Measurements from ENCODE around the gene AGPS.
"Not testable (repeated sequence)": the region's sequence is repeated elsewhere in the genome, so short reads cannot be mapped to it uniquely, and the experiment has no call there.

The AGPS gene

DNA sequence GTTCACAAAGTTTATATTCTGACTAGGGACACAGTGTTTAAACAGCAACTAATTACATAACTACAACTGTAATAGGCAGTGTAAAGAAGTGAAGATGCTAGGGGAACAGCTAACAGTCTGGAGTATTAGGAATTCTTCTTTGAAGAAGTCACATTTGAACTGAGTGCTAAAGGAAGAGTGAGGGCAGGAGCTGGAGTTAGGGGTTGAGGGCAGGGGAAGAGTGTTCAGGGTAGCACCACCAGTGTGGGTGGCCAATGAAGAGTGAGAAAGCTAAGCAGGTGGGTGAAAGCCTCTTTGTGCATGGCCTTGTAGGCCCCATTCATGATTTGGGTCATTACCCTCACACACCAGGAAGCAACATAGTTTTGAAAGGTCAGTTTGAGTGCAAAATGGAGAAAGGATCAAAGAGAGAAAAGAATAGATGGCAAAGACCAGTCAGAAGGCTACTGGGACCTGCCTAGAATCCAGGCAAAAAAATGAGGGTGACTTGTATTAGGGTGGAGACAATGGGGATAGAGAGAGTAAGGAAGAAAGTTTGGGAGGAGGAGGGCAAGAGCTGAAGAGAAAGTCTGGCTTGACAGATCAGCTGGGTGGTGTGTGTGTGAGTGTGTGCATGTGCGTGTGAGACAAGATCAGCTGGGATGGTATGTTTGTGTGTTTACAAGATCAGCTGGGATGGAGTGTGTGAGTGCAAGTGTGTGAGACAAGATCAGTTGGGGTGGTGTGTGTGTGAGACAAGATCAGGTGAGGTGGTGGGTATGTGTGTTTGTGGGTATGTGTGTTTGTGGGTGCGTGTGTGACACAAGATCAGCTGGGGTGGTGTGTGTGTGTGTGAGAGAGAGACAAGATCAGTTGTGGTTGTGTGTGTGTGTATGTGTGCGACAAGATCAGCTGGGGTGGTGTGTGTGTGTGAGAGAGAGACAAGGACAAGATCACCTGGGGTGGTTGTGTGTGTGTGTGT lies 43.6 kb upstream of the AGPS start:
- TF ChIP-seq, protein P1, sequence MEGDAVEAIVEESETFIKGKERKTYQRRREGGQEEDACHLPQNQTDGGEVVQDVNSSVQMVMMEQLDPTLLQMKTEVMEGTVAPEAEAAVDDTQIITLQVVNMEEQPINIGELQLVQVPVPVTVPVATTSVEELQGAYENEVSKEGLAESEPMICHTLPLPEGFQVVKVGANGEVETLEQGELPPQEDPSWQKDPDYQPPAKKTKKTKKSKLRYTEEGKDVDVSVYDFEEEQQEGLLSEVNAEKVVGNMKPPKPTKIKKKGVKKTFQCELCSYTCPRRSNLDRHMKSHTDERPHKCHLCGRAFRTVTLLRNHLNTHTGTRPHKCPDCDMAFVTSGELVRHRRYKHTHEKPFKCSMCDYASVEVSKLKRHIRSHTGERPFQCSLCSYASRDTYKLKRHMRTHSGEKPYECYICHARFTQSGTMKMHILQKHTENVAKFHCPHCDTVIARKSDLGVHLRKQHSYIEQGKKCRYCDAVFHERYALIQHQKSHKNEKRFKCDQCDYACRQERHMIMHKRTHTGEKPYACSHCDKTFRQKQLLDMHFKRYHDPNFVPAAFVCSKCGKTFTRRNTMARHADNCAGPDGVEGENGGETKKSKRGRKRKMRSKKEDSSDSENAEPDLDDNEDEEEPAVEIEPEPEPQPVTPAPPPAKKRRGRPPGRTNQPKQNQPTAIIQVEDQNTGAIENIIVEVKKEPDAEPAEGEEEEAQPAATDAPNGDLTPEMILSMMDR (conservative IDR thresholded peaks at IDR 0.05) = no peak
- H3K27ac ChIP-seq = no peak overlapping the region

DNA sequence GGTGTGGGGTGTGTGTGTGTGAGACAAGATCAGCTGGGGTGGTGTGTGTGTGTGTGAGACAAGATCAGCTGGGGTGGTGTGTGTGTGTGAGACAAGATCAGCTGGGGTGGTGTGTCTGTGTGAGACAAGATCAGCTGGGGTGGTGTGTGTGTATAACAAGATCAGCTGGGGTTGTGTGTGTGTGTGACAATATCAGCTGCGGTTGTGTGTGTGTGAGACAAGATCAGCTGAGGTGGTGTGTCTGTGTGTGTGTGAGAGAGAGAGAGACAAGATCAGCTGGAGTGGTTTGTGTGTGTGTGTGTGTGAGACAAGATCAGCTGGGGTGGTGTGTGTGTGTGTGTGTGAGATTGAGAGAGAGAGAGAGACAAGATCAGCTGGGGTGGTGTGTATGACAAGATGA lies 41.9 kb upstream of the AGPS start:
- not testable (repeated sequence) for H3K27ac ChIP-seq

DNA sequence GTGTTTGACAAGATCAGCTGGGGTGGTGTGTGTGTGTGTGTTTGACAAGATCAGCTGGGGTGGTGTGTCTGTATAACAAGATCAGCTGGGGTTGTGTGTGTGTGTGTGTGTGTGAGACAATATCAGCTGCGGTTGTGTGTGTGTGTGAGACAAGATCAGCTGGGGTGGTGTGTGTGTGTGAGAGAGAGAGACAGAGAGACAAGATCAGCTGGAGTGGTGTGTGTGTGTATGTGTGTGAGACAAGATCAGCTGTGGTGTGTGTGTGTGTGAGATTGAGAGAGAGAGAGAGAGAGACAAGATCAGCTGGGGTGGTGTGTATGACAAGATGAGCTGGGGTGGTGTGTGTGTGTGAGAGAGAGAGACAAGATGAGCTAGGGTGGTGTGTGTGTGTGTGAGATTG lies 41.5 kb upstream of the AGPS start:
- not testable (repeated sequence) for H3K27ac ChIP-seq

DNA sequence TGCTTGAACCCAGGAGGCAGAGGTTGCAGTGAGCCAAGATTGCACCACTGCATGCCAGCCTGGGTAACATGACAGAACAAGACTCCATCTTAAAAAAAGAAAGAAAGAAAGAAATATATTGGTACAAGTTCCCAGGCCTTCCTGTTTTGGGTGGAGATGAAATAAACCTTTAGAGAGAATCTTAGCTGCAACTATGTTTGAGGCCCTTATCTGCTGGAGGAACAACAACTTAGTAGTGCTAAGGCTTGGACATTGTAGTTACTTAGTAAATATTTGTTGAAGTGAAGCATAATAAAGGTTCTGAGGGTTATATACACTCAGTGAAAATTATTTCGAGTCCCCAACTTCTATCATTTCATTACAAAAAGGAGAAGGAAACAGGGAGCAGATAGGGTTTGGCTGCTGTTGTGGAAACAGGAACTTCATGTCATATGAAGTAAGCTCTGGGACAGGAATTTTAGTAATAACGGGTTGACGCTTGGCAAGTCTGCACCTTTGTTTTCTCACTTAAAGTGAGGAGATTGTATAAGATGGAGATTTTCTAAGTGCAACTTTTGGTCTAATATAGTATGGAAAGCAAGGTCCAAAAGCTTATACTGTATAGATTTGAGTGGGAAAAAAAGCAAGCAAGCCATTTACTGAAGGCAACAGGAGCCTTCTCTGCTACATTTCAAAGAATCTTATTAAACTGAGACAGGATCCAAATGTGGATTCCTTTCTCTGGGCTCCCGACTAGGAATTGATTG lies 40.0 kb upstream of the AGPS start:
- no peak overlapping the region for H3K27ac ChIP-seq
- TF ChIP-seq, protein P1 (conservative IDR thresholded peaks at IDR 0.05) = no peak

DNA sequence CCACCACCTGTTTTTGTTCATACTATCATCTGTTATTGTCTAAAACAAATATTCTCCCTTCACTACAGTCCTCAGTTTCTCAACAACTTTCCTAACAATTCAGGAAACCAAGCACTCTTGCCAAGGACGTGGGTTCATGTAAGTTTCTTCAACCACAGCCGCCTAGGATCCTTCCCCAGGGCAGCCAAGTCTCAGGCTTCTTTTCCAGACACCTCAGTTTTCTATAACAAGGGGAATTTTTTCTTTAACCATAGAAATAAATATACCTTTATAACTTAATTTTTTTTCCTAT lies 39.4 kb upstream of the AGPS start:
- TF ChIP-seq, protein P1 (conservative IDR thresholded peaks at IDR 0.05) = no peak
- H3K27ac ChIP-seq = no peak overlapping the region

DNA sequence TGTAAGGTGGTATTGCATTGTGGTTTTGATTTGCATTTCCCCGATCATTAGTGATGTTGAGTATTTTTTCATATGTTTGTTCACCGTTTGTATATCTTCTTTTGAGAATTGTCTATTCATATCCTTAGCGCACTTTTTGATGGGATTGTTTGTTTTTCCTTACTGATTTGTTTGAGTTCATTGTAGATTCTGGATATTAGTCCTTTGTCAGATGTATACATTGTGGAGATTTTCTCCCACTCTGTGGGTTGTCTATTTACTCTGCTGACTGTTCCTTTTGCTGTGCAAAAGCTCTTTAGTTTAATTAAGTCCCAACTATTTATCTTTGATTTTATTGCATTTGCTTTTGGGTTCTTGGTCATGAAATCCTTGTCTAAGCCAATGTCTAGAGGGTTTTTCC lies 38.0 kb upstream of the AGPS start:
- H3K27ac ChIP-seq = not testable (repeated sequence)

DNA sequence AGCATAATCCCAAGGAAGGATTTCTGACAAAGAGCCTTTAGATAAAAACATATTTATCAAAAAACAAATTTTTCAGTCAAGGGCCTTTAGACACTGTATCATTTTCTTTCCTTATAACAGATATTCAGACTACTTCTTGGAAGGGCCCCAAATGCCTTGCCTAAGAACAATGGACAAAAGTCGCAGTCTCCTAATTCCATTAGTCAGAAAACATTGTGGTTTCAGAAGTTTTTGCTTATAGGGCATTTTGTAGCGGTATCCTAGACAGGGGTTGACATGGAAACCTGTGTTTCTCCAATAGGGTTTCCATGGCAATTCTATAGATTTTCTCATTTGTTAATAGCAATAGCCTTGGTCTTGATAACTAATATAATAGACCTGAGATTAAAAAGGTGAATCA lies 36.7 kb upstream of the AGPS start:
- TF ChIP-seq, protein P1 (conservative IDR thresholded peaks at IDR 0.05) = no peak
- H3K27ac ChIP-seq = no peak overlapping the region

DNA sequence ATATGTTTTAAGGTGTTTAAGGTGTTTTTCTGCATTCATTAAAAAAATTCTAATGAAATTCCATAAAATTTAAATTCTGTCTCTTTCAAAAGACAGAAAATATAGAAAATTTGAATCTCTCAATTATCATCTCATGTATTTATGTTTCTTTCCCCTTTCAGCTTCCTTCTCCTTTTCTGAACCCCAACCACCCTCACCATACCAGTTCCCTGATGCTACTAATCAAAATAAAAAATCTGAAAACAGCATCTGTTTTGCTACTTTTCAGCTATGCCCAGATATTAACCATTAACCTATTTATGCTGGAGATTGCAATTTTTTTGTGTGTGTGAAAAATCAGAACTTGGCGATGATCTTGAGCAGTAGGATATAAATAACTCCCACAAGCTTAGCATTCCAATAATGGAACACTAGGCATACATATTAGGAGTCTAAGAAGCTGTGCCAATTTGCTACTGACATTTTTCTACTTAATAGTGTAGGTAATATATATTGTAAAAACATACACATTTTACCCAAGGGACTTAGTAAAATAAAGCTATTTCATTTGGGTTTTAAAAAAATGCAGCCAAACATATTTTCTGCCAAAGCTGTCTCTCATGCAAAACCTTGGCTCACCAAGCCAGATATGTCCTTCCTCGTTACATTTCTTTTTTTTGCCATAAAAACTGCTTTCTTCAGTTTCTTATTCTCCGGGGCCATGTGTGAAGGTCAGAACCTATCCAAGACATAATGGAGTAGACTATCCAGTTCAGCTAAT lies 32.6 kb upstream of the AGPS start:
- TF ChIP-seq, protein P1 (conservative IDR thresholded peaks at IDR 0.05) = no peak
- H3K27ac ChIP-seq = no peak overlapping the region

DNA sequence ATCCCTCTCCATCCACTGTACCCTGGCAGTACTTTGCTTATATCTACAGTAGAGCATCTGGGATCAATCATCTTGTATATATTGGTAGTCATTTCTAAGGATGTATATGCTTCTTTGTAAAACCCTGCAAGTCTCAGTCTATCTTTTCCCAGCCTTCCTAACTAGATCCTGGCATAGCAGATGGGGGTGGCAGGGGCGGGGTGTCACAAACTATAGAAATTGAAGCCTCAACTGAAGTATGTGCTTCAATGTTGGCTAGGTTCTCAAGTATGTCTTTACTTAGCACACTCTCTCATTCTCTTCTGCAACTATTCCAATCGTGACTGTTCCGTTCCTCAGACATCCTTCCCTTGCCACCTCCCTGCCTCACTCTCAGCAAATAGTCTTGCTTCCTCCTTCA lies 30.1 kb upstream of the AGPS start:
- H3K27ac ChIP-seq = no peak overlapping the region
- TF ChIP-seq, protein P1 (conservative IDR thresholded peaks at IDR 0.05) = no peak

Data from VCaP (cell line).